22Rv1 (cell line): ENCODE data around the gene PARD3B.

Source experiments
- H3K27ac ChIP-seq: fragments of 450-650 bp; 2 replicates; pipeline ENCODE4 v1.5.1; 2017
- CTCF ChIP-seq: fragments of 450-650 bp; IDR thresholded peaks from 2 replicates; pipeline ENCODE4 v1.5.1; 2017; ENCODE audit warnings: mild to moderate bottlenecking
- ZFX ChIP-seq: fragments of 450-650 bp; IDR thresholded peaks from 2 replicates; pipeline ENCODE4 v1.6.1; 2017; ENCODE audit warnings: antibody characterized with exemption, borderline replicate concordance

The PARD3B gene

DNA sequence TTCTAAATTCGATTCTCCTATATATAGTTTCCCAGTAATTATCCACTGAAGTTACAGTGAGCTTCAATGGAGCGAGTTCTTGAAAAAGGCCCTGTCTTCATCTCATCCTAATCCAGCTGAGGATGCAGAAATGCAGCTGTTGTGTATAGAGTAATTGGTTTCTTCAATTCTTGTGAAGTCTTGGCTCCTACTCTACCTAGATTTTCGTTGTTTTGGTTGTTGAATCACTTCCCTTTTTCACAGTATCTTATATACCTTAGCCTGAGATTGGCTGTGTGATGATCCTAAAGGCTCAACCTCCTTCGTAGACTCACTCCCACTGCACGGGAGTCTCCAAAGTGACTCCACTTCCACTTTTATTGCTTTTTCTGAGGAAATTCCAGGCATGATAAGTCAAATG, 280.4 kb downstream of the PARD3B start:
- H3K27ac ChIP-seq, result no peak overlapping the region
- TF ChIP-seq ZFX (no peak), CTCF (no peak)

DNA sequence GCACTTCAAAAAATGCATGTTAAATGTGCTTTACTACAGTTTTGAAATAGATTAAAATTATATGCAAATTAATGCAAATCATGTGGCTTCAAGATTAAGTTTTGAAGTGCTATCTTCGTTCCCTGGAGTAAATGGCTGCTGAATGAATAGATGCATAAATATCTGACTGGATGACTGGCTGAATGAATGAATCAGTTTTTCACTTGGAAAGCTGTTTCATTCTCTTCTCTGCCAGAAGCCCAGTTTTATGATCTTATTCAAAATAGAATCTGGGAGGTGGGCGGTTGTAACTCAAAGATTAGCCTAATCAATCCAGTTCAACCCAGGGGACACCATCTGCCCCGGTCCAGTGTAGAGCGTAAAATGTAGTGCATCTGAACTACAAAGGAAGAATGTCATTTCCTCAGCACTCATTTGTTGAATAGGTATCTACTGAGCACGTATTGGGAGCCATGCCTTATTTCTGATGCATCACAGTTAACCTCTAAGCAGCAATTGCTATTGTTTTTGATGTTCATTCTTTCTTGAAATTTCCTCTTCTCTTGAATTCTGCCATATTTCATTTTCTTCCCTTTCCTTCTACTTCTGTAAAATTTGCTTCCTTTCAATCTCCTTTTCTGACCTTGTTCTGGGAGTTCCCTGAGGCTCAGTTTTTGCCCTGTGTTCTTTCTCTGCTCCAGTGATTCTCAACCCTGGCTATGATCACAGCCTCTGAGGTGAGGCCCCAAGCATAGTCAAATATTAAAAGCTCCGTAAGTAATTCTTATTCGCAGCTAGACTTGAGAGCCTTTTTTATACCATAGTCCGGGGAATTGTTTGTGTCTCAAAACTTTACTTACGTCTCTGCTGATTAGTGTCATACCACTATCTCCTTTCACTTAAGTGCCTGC, 282.7 kb downstream of the PARD3B start:
- H3K27ac ChIP-seq, result no peak overlapping the region
- no peak for TF ChIP-seq ZFX
- TF ChIP-seq CTCF, result no peak

DNA sequence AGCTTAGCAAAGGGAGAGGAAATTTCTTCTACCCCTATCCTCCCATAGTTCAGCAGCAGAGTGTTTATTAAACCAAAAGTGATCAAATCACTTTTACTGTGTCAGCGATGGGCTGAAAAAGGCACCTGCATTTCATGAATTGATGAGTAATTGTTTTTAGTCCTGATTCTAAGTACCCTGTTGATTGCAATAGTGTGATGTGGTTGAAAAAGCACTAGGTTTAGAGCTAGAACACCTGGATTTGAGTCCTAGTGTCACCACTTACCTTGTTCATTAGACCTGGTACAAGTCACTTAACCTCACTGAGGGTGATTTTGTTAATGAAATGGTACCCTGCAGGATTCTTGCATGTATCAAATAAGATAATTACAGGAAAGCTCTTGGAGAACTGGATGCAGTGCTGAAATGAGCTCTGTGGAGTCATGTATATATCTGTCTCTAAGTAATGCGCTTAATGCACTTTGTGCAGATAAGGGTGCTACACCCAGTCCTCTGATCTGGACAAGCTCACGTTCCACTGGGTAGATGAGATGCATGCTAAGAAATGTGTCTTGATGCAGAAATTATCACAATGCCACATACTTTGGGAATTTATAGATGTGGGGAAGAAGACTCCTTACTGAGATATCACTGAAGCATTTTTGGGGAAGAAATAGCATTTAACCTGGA, 289.6 kb downstream of the PARD3B start:
- TF ChIP-seq ZFX (no peak), CTCF (no peak)
- no peak overlapping the region for H3K27ac ChIP-seq

GRCh38 chr2:204835786-204836185, 290.5 kb downstream of the PARD3B start:
- TF ChIP-seq CTCF, result no peak
- TF ChIP-seq ZFX, result no peak
- no peak overlapping the region for H3K27ac ChIP-seq

DNA sequence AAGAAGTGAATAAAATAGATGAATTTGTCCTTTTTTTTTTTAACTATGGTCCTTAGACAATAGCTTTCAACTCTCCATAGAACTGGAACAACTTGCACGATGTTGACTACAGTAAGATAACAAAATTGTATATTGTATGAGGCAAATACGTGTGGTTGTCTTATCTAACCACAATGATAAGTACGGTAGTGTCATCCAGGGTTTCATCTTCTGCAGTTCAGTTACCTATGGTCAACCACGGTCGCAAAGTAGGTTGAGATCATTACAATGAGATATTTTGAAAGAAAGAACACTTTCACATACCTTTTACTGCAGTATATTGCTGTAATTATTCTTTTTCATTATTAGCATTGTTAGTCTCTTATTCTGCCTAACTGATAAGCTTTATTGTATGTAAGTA, 295.2 kb downstream of the PARD3B start:
- no peak overlapping the region for H3K27ac ChIP-seq
- TF ChIP-seq ZFX (no peak), CTCF (no peak)

GRCh38 chr2:204842068-204842467, 296.8 kb downstream of the PARD3B start:
- no peak for TF ChIP-seq CTCF
- TF ChIP-seq ZFX, result no peak
- no peak overlapping the region for H3K27ac ChIP-seq

- no peak overlapping the region for H3K27ac ChIP-seq
- TF ChIP-seq ZFX (no peak), CTCF (no peak)
Observed at GRCh38 chr2:204842661-204843485, 297.6 kb downstream of the PARD3B start.
